COR-L47 (cell line): Measurements from ENCODE around the gene CAPZB.

Source experiments
- DNase-seq: peaks from one replicate; lab custom pipeline; 2025; lab: John Stamatoyannopoulos, UW

The CAPZB gene

GRCh38 chr1:19448491-19449439 lies 36.6 kb downstream of the CAPZB start:
- no peak for DNase-seq

- DNase-seq = no peak
Measured at GRCh38 chr1:19447550-19447949, 37.8 kb downstream of the CAPZB start.

- DNase-seq = no peak
Measured at GRCh38 chr1:19445417-19446342, 39.7 kb downstream of the CAPZB start.

- DNase-seq = peak; percentile 8
Measured at GRCh38 chr1:19444296-19445021, 40.9 kb downstream of the CAPZB start.

GRCh38 chr1:19443326-19443725 lies 42.0 kb downstream of the CAPZB start:
- DNase-seq = no peak

- DNase-seq = no peak
Measured at GRCh38 chr1:19442154-19443096, 42.9 kb downstream of the CAPZB start.

GRCh38 chr1:19441048-19441780 lies 44.1 kb downstream of the CAPZB start:
- no peak for DNase-seq

GRCh38 chr1:19439464-19440171 lies 45.7 kb downstream of the CAPZB start:
- DNase-seq = peak; percentile 27

- DNase-seq = no peak
Measured at GRCh38 chr1:19438516-19439195, 46.7 kb downstream of the CAPZB start.

- DNase-seq = no peak
Measured at GRCh38 chr1:19437891-19438294, 47.4 kb downstream of the CAPZB start.

- no peak for DNase-seq
Measured at GRCh38 chr1:19436716-19437476, 48.4 kb downstream of the CAPZB start.

GRCh38 chr1:19435851-19436455 lies 49.4 kb downstream of the CAPZB start:
- no peak for DNase-seq

GRCh38 chr1:19435181-19435580 lies 50.2 kb downstream of the CAPZB start:
- DNase-seq = no peak

GRCh38 chr1:19433719-19433998 lies 51.7 kb downstream of the CAPZB start:
- DNase-seq = no peak

- DNase-seq = no peak
Measured at GRCh38 chr1:19432943-19433718, 52.2 kb downstream of the CAPZB start.

- DNase-seq = peak; percentile 30
Measured at GRCh38 chr1:19430121-19431068, 54.9 kb downstream of the CAPZB start.
